GM11168 (cell line): ENCODE measurements around the gene KLHDC9.

Source experiments
- in situ Hi-C: fragments of 300-500 bp; cut with MboI; formaldehyde crosslinking; loops from one replicate; pipeline ENCODE4 v1.12.0; 2022; ENCODE audit warnings: low sequenced_read_pairs; ENCODE audit not compliant: unreplicated experiment

Gene KLHDC9

GRCh38 chr1:161074676-161075368 lies 23.3 kb upstream of the KLHDC9 start:
- in situ Hi-C loops, result no loop called here

GRCh38 chr1:161076410-161076809 lies 21.8 kb upstream of the KLHDC9 start:
- in situ Hi-C loops, result no loop called here

- in situ Hi-C loops, result no loop called here
These were observed 20.7 kb upstream of the KLHDC9 start for GRCh38 chr1:161077426-161077825.

GRCh38 chr1:161079436-161080110 lies 18.6 kb upstream of the KLHDC9 start:
- in situ Hi-C loops, result no loop called here

GRCh38 chr1:161080441-161081405 lies 17.4 kb upstream of the KLHDC9 start:
- in situ Hi-C loops, result no loop called here

- in situ Hi-C loops, result no loop called here
These were observed 16.6 kb upstream of the KLHDC9 start for GRCh38 chr1:161081519-161081918.

- in situ Hi-C loops, result no loop called here
These were observed 15.7 kb upstream of the KLHDC9 start for GRCh38 chr1:161082483-161082882.

- in situ Hi-C loops, result no loop called here
These were observed 15.0 kb upstream of the KLHDC9 start for GRCh38 chr1:161082996-161083747.

- in situ Hi-C loops, result no loop called here
These were observed 14.2 kb upstream of the KLHDC9 start for GRCh38 chr1:161083748-161084596.

GRCh38 chr1:161084597-161084988 lies 13.6 kb upstream of the KLHDC9 start:
- in situ Hi-C loops, result no loop called here

- in situ Hi-C loops, result no loop called here
These were observed 13.0 kb upstream of the KLHDC9 start for GRCh38 chr1:161085165-161085564.

- in situ Hi-C loops, result no loop called here
These were observed 11.7 kb upstream of the KLHDC9 start for GRCh38 chr1:161086457-161086856.

GRCh38 chr1:161088587-161089110 lies 9.5 kb upstream of the KLHDC9 start:
- in situ Hi-C loops, result no loop called here

GRCh38 chr1:161089251-161089924 lies 8.8 kb upstream of the KLHDC9 start, which contains the start of gene NECTIN4:
Gene NECTIN4, minus strand, starts transcription at chr1:161089558. Its CDS starts 262 bp downstream, at chr1:161089296.
- in situ Hi-C loops, result no loop called here

GRCh38 chr1:161089938-161090337 lies 8.2 kb upstream of the KLHDC9 start:
- in situ Hi-C loops, result no loop called here

- in situ Hi-C loops, result no loop called here
These were observed 7.5 kb upstream of the KLHDC9 start for GRCh38 chr1:161090617-161091016.

- in situ Hi-C loops, result no loop called here
These were observed 7.1 kb upstream of the KLHDC9 start for GRCh38 chr1:161091093-161091492.

- in situ Hi-C loops, result no loop called here
These were observed 6.2 kb upstream of the KLHDC9 start for GRCh38 chr1:161091796-161092507.
